GM18502 (cell line): Measurements from ENCODE around the gene ASAP2.

Experiments
- ATAC-seq: cut with Tn5 transposase; IDR thresholded peaks from one replicate; pipeline ENCODE4 v1.9.1; 2021; ENCODE audit warnings: mild to moderate bottlenecking; ENCODE audit not compliant: unreplicated experiment, poor library complexity

ASAP2 gene

DNA sequence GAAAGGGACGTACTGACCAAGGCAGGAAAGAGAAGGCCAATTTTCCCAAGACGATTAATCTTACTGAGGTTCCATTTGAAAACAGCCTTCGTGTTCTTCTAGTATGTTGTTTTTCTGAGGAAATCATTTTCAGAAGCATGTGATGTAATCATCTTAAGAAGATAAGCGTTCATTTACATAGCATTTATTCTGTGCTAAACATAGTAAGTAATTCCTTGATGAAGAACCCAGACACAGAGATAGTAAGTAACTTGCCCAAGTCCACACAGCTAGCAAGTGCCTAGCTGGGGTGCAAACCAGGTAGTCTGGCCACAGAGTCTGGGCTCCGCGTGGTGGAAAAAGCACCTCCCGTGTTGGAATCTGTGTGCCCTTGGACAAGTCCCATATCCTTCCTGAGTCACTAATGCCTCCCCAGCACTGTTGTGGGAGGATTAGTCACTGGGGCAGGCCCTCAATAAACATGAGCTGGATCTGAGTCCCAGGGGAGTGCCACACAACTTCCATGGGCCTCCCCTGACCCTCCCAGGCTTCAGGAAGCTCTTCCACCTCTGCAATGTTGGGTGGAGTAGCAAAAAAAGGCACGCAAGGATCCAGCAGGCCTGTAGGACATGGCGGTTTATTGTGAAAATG, 26.9 kb upstream of the ASAP2 start:
- ATAC-seq, result no peak

DNA sequence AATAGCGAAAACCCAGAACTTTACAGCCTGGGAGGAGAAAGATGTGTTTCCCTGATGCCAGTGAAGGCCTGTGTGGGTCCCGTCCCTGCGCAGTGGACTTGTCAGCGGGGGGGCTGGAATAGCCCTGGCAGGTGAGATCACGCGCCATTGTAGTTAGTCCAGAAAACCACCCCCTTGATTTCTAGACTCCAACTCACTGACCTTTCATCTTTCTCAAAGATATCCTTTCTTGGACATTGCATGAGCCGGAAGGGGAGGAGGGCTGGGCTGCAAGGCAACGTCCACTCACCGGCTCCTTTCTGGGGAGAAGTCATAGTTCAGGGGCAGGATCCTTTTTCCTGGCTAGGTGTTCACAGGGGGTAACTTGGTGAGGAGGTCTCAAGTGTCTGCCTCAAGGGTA, 22.3 kb upstream of the ASAP2 start:
- ATAC-seq, result no peak

- ATAC-seq, result no peak
Measured at GRCh38 chr2:9187620-9188214, 18.9 kb upstream of the ASAP2 start.

GRCh38 chr2:9188823-9189222, 17.8 kb upstream of the ASAP2 start:
- no peak for ATAC-seq

- no peak for ATAC-seq
Measured at GRCh38 chr2:9189901-9190300, 16.7 kb upstream of the ASAP2 start.

DNA sequence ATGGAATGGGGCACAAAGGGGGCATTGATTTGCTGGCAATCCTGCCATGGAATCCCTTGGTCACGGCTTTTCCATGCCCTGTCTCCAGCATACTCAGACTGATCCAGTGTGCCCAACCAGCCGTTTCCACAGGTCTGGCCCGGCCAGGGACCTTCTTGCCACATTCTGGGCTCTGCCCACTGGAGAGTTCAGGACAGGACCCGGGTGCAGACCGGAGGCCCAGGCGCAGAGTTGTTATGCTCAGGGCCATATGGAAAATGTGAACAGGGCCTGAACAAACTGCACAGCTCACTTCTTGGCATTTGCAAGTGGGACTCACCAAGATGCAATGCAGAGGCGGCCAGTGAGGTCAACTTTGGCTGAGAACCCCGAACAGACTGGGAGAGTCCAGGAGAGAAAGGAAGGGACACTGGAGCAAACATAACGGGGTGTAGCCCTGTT, 15.6 kb upstream of the ASAP2 start:
- no peak for ATAC-seq

DNA sequence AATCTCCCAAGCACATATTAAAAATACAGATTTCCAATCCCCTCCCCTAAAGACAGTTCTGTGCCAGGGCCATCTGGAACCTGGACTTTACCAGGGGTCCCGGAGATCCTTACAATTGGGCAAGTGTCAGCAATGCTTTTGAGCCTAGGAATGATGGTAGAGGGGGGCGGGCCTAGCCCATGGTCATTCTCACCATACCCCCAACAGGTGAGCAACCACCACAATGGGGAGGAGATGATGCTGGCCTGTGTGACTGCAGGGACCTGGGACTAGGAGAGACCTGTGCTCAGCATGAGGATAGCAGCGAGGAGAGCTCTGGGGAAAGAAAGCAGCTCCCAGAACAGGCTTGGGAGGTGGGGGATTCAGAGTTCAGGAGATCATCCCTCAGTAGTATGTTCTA, 13.9 kb upstream of the ASAP2 start:
- no peak for ATAC-seq

DNA sequence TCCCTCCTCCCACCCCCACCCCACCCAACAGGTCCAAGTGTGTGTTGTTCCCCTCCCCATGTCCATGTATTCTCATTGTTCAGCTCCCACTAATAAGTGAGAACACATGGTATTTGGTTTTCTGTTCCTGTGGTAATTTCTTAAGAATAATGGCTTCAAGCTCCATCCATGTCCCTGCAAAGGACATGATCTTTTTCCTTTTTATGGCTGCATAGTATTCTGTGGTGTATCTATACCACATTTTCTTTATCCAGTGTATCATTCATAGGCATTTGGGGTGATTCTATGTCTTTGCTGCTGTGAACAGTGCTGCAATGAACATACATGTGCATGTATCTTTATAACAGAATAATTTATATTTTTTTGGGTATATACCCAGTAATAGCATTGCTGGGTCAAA, 12.3 kb upstream of the ASAP2 start:
- ATAC-seq, result no peak

- ATAC-seq, result no peak
Measured at GRCh38 chr2:9196637-9197036, 10.0 kb upstream of the ASAP2 start.

DNA sequence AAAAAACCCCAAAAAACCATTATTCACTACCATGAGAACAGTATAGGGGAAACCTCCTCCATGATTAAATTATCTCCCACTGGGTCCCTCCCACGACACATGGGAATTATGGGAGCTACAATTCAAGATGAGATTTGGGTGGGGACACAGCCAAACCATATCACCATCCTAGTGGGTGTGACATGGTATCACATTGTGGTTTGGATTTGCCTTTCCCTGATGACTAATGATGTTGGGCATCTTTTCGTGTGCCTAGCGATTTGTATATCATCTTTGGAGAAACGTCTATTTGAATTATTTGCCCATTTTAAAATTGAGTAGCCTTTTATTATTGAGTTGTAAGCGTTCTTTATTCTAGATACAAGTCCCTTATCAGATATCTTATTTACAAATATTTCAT, 8.7 kb upstream of the ASAP2 start:
- no peak for ATAC-seq

GRCh38 chr2:9199716-9200632, 6.6 kb upstream of the ASAP2 start:
- ATAC-seq, result no peak

DNA sequence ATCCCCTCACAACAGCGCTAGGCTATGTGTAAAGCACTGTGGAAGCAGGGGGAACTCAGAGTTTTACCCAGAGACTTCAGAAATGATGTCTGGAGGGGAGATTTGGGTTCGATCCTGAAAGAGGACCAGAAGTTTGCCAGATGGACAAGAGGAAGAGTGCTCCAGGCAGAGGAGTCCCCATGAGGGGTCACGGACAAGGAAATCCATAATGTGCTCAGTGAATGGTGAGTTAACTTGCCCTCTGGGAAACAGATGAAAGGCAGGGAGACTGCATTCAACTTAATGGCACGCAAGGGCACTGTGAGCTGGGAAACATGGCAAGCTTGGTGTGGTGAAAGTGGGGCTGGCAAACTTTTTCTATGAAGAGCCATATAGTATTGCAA, 6.0 kb upstream of the ASAP2 start:
- no peak for ATAC-seq

DNA sequence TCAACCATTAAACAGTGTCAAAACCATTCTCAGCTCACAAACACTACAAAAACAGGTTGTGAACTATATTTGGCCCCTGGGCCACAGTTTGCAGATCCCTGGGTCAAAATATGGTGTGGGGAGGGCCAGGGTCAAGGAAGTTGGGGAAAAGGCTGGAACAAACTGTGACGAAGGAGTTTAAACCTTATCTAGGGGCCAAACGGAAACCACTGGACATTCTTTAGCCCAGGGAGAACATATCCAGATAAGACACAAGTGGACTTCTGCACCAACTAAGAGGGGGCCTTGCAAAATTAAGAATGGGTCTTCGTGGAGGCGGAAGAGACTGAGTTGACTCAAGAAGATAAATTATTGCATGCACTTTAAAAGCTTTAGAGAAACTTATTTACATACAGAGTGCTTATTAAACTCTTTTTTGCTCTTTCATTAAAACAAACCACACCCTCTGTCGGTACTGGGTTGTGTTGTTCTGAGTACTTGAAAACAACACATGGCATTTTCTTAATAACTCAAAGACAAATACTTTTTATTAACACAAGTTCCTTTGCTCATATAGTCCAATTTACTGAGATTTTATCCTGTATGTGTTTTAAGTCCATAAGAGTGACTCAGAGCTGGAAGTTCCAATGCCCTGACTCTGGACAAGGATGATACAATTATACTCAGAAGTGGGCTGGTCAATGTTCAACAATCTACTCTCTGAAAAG, 5.3 kb upstream of the ASAP2 start:
- ATAC-seq, result no peak

DNA sequence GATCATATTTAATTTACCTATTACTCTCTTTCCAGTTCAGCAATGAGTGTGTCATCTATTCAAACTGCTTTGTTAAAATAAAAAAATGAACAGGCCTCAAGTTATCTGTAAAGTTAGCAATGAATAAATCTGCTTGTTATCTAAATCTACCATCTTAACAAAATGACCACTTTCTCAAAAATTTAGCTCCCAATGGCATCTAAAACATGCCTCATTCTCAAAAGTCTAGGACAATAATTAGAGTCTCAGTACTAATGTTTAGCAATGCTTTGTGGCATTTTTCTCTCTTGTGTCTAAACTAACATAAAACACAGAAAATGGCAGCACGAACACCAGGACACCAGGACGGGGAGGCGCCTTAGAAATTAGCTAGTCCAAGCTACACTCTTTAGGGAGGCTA, 3.6 kb upstream of the ASAP2 start:
- no peak for ATAC-seq

GRCh38 chr2:9203876-9204275, 2.7 kb upstream of the ASAP2 start:
- ATAC-seq, result no peak

GRCh38 chr2:9204939-9205338, 1.7 kb upstream of the ASAP2 start:
- no peak for ATAC-seq

DNA sequence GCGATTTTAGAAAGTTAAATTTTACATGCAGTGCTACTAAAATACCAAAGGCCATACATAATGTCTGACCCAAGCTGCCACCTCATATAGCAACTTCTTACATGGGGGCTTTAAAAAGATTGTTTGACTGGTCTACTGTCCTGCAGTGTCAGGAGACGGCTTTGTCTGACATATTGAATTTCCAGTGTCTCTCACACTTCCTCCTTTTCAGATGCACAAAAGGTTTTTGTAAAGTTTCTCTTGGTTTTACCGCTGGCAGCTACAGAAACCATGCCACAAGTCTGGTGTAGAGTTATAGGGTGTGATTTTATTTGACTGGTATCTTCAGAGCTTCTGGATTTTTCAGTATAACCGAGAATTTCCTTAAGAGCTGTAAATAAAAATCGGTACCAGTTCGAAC, 1.1 kb upstream of the ASAP2 start:
- ATAC-seq, result no peak

DNA sequence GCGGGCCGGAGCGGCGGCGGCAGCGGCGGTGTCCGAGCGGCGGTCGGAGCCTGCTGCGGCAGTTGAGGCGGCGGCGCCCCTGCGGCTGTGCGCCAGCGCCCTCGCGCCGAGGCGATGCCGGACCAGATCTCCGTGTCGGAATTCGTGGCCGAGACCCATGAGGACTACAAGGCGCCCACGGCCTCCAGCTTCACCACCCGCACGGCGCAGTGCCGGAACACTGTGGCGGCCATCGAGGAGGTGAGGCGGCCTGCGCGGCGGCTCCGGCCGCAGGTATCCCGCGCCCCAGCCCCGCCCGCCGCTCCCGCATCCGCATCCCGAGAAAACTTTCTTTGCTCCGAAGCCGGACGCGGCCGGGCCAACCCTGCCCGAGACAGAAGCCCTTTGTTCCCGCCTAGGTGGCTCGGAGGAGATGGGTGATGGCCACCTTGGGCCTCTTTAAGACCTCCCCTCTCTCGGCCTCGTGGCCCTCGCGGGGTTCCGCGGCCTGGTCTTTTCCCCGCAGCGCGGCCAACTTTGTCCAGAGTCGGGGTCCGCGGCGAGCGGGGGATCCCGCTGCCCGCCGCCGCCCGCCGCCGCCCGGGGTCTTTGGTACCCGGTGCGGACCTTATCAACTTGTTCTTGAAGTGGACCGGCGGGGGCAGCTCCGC, 504 bp downstream of the ASAP2 start:
- peak; percentile 30 for ATAC-seq

DNA sequence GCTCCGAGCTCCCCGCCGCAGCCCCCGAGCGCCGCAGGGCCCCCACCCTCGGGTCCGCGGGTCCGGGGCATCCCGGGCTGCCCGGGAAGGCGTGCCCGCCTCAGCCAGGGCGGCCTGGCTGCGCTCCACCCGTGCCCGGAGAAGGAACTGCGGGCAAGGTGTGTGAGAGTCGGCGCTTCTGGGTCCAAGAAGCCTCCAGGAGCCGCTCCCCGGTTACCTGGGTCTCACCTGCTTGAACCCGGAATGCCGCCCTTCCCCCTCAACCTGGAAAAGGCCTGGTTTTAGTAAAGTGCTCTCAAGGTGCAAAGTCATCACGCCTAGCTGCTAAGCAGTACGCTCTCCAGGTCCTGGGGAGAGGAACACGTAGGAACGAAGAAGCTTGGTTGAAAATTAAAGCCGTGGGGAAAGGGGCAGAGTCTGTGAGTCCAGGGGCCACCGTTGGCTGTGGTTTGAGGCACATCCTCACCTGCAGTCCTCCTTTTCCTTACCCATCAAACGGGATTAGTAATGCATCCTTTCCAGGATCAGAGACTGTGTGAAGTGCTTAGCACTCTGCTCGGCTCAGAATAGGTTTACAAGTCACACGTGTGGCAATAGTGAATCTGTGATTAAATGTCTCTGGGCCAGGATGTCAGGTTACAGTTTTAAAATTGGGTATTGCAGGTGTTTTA, 1.2 kb downstream of the ASAP2 start:
- ATAC-seq, result no peak

- ATAC-seq, result no peak
Measured at GRCh38 chr2:9208875-9209274, 2.3 kb downstream of the ASAP2 start.
